Gastrocnemius medialis (tissue), 4 donors: ENCODE data around the gene MFSD6. TPM values are rescaled to one million over a fixed set of nuclear protein-coding genes. Genes with fewer than 3 reads are reported as not detected.

Source experiments
- ATAC-seq, 2 donors: fragments of 150-250 bp; one replicate each; pipeline ENCODE4 v1.9.1; 2016
- DNase-seq, 2 donors: peaks; one replicate each; pipeline ENCODE4 v3.0.0-alpha.2; 2019
- H3K27ac ChIP-seq, 4 donors: fragments of 200-600 bp; sonication (generic); 1 replicate in 1 of 4; 2 replicates in 3 of 4; pipeline ENCODE4 v1.5.1; 2016 to 2018; ENCODE audit warnings: mild to moderate bottlenecking in 2 of 4, moderate library complexity in 1 of 4
- H3K27me3 ChIP-seq, 3 donors: fragments of 200-600 bp; sonication (generic) in 2 of 3; 1 replicate in 1 of 3; 2 replicates in 2 of 3; pipeline versions ENCODE4 v1.5.1 to v1.6.0; 2016 to 2019; ENCODE audit warnings: mild to moderate bottlenecking in 1 of 3, moderate library complexity in 1 of 3
- H3K36me3 ChIP-seq, 2 donors: fragments of 200-600 bp; sonication (generic) in 1 of 2; one replicate each; pipeline ENCODE4 v1.5.1; 2017 to 2018
- H3K4me1 ChIP-seq, 2 donors: fragments of 200-600 bp; sonication (generic) in 1 of 2; one replicate each; pipeline ENCODE4 v1.5.1; 2016 to 2017; ENCODE audit warnings: mild to moderate bottlenecking in 2 of 2
- H3K4me3 ChIP-seq, 4 donors: fragments of 200-600 bp; sonication (generic) in 3 of 4; 1 replicate in 1 of 4; 2 replicates in 3 of 4; pipeline ENCODE4 v1.5.1; 2016 to 2019; ENCODE audit warnings: mild to moderate bottlenecking in 2 of 4
- H3K9me3 ChIP-seq, 3 donors: fragments of 200-600 bp; sonication (generic) in 2 of 3; 1 replicate in 1 of 3; 2 replicates in 2 of 3; pipeline ENCODE4 v1.5.1; 2016 to 2019
- CTCF ChIP-seq, 5 experiments: fragments of 450-650 bp in 3 of 5; fragments of 200-600 bp in 2 of 5; sonication (generic) in 2 of 5; IDR thresholded peaks in 4 of 5; conservative IDR thresholded peaks in 1 of 5; 1 replicate in 4 of 5; 2 replicates in 1 of 5; pipeline ENCODE4 v1.5.1; 2016 to 2019; ENCODE audit warnings: antibody characterized with exemption in 5 of 5, mild to moderate bottlenecking in 3 of 5, moderate library complexity in 3 of 5
- POLR2A ChIP-seq, 2 donors: fragments of 450-650 bp; IDR thresholded peaks; one replicate each; pipeline ENCODE4 v1.6.1; 2017; ENCODE audit warnings: antibody characterized with exemption in 2 of 2, mild to moderate bottlenecking in 2 of 2, moderate library complexity in 2 of 2
- in situ Hi-C, 4 donors: fragments of 200-750 bp; cut with MboI; loops; one replicate each; pipeline versions ENCODE4 v1.15.0 to v1.8.0; 2017; ENCODE audit warnings: low sequenced_read_pairs in 4 of 4
- intact Hi-C: fragments of 100-400 bp; cut with DNase I; formaldehyde crosslinking; loops from one replicate; pipeline ENCODE4 v1.15.1; 2023; ENCODE audit warnings: low total_unique reads
- total RNA-seq, 4 donors: library from RNA; depleted of rRNA; stranded (reverse); fragments of >200 nt; gene quantifications; one replicate each; pipeline versions ENCODE4 v1.1.0 to v1.2.3, GENCODE V29; 2016

Gene MFSD6
- total RNA-seq, 4 donors from 2014 or later: 9.3 to 20.3 (median 12.5) TPM

DNA sequence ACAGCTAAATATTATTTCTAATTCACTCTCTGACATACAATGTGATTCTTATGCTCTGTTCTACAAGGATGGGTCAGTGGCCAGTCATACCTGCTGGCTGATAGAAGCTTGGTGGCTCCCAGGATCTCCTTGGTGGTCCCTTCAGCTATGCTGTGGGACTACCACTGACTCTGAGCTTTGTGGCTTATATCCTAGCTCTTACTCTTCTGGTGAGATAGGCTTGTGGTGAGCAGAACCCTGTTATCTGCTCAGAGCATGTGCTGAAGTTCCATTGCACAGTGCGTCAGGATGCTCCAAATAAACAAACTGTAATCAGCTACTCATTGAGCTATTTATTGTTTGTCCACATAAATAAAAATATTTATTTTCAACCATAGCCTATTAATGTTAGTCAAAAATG is 51.7 kb downstream of the MFSD6 start:
- no peak for ATAC-seq
- TF ChIP-seq POLR2A (IDR thresholded peaks at IDR 0.05): no peak
- TF ChIP-seq CTCF (IDR thresholded peaks at IDR 0.05 in 4 of 5, conservative IDR thresholded peaks at IDR 0.05 in 1 of 5): no peak
- Histone ChIP-seq H3K4me3 (no peak overlapping the region), H3K4me1 (no peaks in the 10 kb centered on the region), H3K27ac (no peak overlapping the region), H3K27me3 (no peaks in the 10 kb centered on the region), H3K9me3 (no peaks in the 10 kb centered on the region), H3K36me3 (no peaks in the 10 kb centered on the region)
- no peak for DNase-seq
- in situ Hi-C loops (no loop called here), intact Hi-C loops (loop anchor here (5.0 kb wide), 1 partner anchor 43 kb away; no protein-coding TSS in a partner anchor)

DNA sequence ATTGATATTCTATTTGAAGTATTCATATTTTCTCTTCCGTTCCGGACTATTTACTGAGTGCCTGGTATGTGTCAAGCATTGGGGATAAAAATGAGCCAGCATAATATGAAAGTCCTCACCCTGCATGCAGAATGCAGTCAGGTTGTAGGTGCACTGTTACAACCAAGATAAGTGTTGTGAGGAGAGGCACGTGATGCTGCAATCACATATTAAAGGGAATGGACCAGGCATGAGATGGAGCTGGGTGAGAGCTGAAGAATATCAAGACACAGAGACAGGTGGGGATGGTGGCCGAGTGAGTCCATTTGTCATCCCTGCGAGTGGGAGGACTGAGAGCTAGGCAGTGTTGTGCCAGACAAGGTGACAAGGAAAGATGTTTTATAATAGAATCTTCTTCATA is 52.3 kb downstream of the MFSD6 start:
- Histone ChIP-seq H3K4me3 (no peak overlapping the region), H3K9me3 (no peaks in the 10 kb centered on the region), H3K36me3 (no peaks in the 10 kb centered on the region), H3K27me3 (no peaks in the 10 kb centered on the region), H3K27ac (no peak overlapping the region), H3K4me1 (no peaks in the 10 kb centered on the region)
- no peak for TF ChIP-seq POLR2A (IDR thresholded peaks at IDR 0.05)
- intact Hi-C loops (loop anchor here (5.0 kb wide), 1 partner anchor 43 kb away; no protein-coding TSS in a partner anchor), in situ Hi-C loops (no loop called here)
- no peak for DNase-seq
- ATAC-seq: no peak

GRCh38 chr2:190462181-190462580 is 54.0 kb downstream of the MFSD6 start:
- peaks cover 10% of the 10 kb centered on the region in 2 donors for H3K4me1 ChIP-seq
- H3K27me3 ChIP-seq: no peaks in the 10 kb centered on the region
- DNase-seq (no peak), ATAC-seq (no peak)
- no peaks in the 10 kb centered on the region for H3K9me3 ChIP-seq
- H3K36me3 ChIP-seq: no peaks in the 10 kb centered on the region
- no peak overlapping the region for H3K27ac ChIP-seq
- intact Hi-C loops: loop anchor here (5.0 kb wide), 1 partner anchor 45 kb away; no protein-coding TSS in a partner anchor
- no peak for TF ChIP-seq POLR2A (IDR thresholded peaks at IDR 0.05)
- no peak for TF ChIP-seq CTCF (IDR thresholded peaks at IDR 0.05 in 4 of 5, conservative IDR thresholded peaks at IDR 0.05 in 1 of 5)
- H3K4me3 ChIP-seq: no peak overlapping the region
- in situ Hi-C loops: no loop called here

GRCh38 chr2:190462611-190463010 is 54.5 kb downstream of the MFSD6 start:
- Histone ChIP-seq H3K27ac (no peak overlapping the region), H3K27me3 (no peaks in the 10 kb centered on the region), H3K4me3 (no peak overlapping the region), H3K9me3 (no peaks in the 10 kb centered on the region), H3K4me1 (peaks cover 14 to 15% of the 10 kb centered on the region in 2 donors), H3K36me3 (no peaks in the 10 kb centered on the region)
- in situ Hi-C loops: no loop called here
- ATAC-seq (no peak), DNase-seq (no peak)
- TF ChIP-seq POLR2A (IDR thresholded peaks at IDR 0.05) (no peak), CTCF (IDR thresholded peaks at IDR 0.05 in 4 of 5, conservative IDR thresholded peaks at IDR 0.05 in 1 of 5) (no peak)
- intact Hi-C loops: loop anchor here (5.0 kb wide), 1 partner anchor 45 kb away; no protein-coding TSS in a partner anchor

GRCh38 chr2:190465060-190465459 is 56.9 kb downstream of the MFSD6 start:
- Histone ChIP-seq H3K27ac (no peak overlapping the region), H3K9me3 (no peaks in the 10 kb centered on the region), H3K4me3 (no peak overlapping the region), H3K36me3 (no peaks in the 10 kb centered on the region), H3K4me1 (peaks cover 20 to 28% of the 10 kb centered on the region in 2 donors), H3K27me3 (no peaks in the 10 kb centered on the region)
- DNase-seq: no peak
- in situ Hi-C loops (no loop called here), intact Hi-C loops (no loop called here)
- TF ChIP-seq CTCF (IDR thresholded peaks at IDR 0.05 in 4 of 5, conservative IDR thresholded peaks at IDR 0.05 in 1 of 5) (no peak), POLR2A (IDR thresholded peaks at IDR 0.05) (no peak)
- no peak for ATAC-seq
